K562 (cell line): ENCODE results near the gene CBX8. TPM values are rescaled to one million over a fixed set of nuclear protein-coding genes. Genes with fewer than 3 reads are reported as not detected.

Experiments used
- CBX2 ChIP-seq: fragments of 200-600 bp; sonication (generic); IDR thresholded peaks from one replicate; pipeline ENCODE4 v1.6.1; 2012; ENCODE audit warnings: mild to moderate bottlenecking, low read length, inconsistent platforms; ENCODE audit not compliant: insufficient read depth, poor library complexity, severe bottlenecking
- GABPB1 ChIP-seq: sonication (generic); formaldehyde crosslinking; IDR thresholded peaks from 2 replicates; pipeline ENCODE4 v1.8.0; 2022; ENCODE audit warnings: mild to moderate bottlenecking, missing genetic modification reagents
- GATA2 ChIP-seq: sonication (generic); formaldehyde crosslinking; IDR thresholded peaks from 2 replicates; pipeline ENCODE4 v1.4.0; 2020; ENCODE audit warnings: mild to moderate bottlenecking, missing genetic modification reagents
- GATAD2A ChIP-seq: fragments of 450-650 bp; IDR thresholded peaks from 2 replicates; pipeline ENCODE4 v1.6.1; 2017
- REST ChIP-seq, 2 experiments: fragments of 450-650 bp; formaldehyde crosslinking in 1 of 2; IDR thresholded peaks; 2 replicates each; pipeline versions ENCODE4 v1.4.0 to v1.6.1; 2014 to 2020; ENCODE audit warnings: mild to moderate bottlenecking in 2 of 2, borderline replicate concordance in 1 of 2, low read depth in 1 of 2
- SAFB ChIP-seq: fragments of 200-400 bp; formaldehyde crosslinking; IDR thresholded peaks from 2 replicates; pipeline ENCODE4 v1.6.1; 2017; ENCODE audit warnings: low read depth, low read length, borderline replicate concordance
- ZBTB9 ChIP-seq: fragments of 450-650 bp; formaldehyde crosslinking; IDR thresholded peaks from 2 replicates; pipeline ENCODE4 v1.4.0; 2020; ENCODE audit warnings: mild to moderate bottlenecking, moderate library complexity
- ZNF407 ChIP-seq: fragments of 450-650 bp; IDR thresholded peaks from 2 replicates; pipeline ENCODE4 v1.6.1; 2016; ENCODE audit warnings: low read depth
- polyA plus RNA-seq, 8 experiments: library from polyadenylated mRNA; depleted of rRNA in 4 of 8; stranded (reverse) in 5 of 8; unstranded in 3 of 8; fragments of >200 nt; fragmentation: Nextera tagmentation in 2 of 8; fragmentation: Illumina TruSeq in 1 of 8; extraction: Ambion mirVana in 2 of 8; extraction: Trizol in 1 of 8; gene quantifications; 2 replicates each; pipeline versions ENCODE4 v1.2.1 to v1.2.3, GENCODE V29; 2011 to 2014; ENCODE audit warnings: inconsistent platforms in 1 of 8, missing spikeins in 1 of 8
- total RNA-seq, 7 experiments: library from RNA; depleted of rRNA in 6 of 7; stranded (reverse); fragments of >200 nt in 6 of 7; fragmentation: Illumina TruSeq in 2 of 7; extraction: Trizol in 2 of 7; gene quantifications; 2 replicates each; pipeline versions ENCODE4 v1.2.1 to v1.2.3, GENCODE V29; 2011 to 2021; ENCODE audit warnings: low replicate concordance in 1 of 7

Gene CBX8
- total and polyA plus RNA-seq, 9 of the 15 experiments (the other 6 are each of a cell fraction or from before 2014, with no cell fraction given): 0.08 to 11.9 (median 2.6) TPM

DNA sequence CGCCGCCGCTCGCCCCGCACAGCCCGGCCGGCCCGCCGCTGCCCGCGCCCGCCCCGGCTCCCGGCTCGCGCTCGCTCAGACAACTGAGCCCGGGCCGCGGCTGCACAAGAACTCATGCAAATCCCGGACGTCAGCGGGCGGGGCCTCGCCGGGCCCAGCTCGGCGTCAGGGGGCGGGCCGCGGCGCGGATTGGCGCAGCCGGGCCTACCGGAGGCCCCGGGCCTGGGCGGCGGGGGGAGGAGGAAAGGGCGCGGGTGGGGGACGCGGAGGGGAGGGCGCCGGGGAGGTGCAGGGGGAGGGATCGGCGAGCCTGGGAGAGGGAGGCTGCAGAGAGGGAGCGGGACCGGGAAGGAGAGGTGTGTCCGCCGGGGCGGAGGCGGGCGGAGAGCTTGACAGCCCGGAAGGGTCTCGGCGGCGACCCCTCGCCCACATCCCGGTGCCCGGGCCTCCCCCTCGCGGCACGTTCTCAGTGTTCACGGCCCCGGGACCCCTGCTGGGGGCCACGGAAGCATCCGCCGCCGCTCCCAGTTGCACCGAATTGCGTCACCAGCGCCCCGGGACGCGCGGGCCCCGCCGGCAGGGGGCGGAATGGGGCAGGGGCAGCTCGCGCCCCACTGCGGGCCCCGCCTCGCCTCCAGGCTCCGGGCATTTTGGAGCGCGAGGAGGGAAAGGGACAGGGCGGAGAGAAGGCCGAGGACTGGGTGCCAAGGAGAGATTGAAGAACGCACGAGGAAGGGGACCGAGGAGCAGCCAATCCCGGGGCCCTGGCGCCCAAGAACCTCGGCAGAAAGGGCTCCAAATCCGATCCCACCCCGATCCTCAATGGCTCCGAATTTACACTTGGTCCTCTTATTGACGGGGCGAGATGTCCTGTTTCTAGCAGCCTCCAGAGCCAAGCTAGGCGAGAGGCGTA is 42.7 kb upstream of the CBX8 start, which contains the start of gene CBX4 (continued):
- TF ChIP-seq GATAD2A: peak; percentile 76; the same call in 1 of the 2 replicates
- no peak for TF ChIP-seq ZNF407
- peak; percentile 81 for TF ChIP-seq REST (IDR thresholded peaks at IDR 0.05; ENCODE audit: borderline replicate concordance)
- peak; percentile 76; the same call in 1 of the 2 replicates for TF ChIP-seq REST (CRISPR knock-in tag; IDR thresholded peaks at IDR 0.05; ENCODE audit: low read depth)
- TF ChIP-seq GABPB1 (CRISPR knock-in tag): peak; percentile 87
- TF ChIP-seq GATA2: no peak
- peak; percentile 92 for TF ChIP-seq ZBTB9 (CRISPR knock-in tag)
- peak; percentile 73 for TF ChIP-seq SAFB
- TF ChIP-seq CBX2: no peak
